GM12801 (cell line): ENCODE measurements around the gene PTPRQ.

Source experiments
- CTCF ChIP-seq: IDR thresholded peaks from one replicate; pipeline ENCODE4 v1.5.1; 2011; ENCODE audit warnings: control low read depth; ENCODE audit not compliant: insufficient read length; ENCODE audit errors: extremely low read depth

The PTPRQ gene

GRCh38 chr12:80707126-80707829 lies 263.2 kb downstream of the PTPRQ start, which contains the start of gene MYF6:
Gene MYF6, plus strand, starts transcription at chr12:80707634. Its CDS starts 86 bp downstream, at chr12:80707720.
- no peak for TF ChIP-seq CTCF

- no peak for TF ChIP-seq CTCF
Measured at GRCh38 chr12:80707830-80708258, 263.8 kb downstream of the PTPRQ start.

- no peak for TF ChIP-seq CTCF
Measured at GRCh38 chr12:80708259-80708974, 264.4 kb downstream of the PTPRQ start.

GRCh38 chr12:80708975-80709328 lies 264.9 kb downstream of the PTPRQ start:
- no peak for TF ChIP-seq CTCF

GRCh38 chr12:80709811-80710726 lies 266.0 kb downstream of the PTPRQ start:
- no peak for TF ChIP-seq CTCF

- TF ChIP-seq CTCF, result no peak
Measured at GRCh38 chr12:80710727-80711449, 266.9 kb downstream of the PTPRQ start.

- TF ChIP-seq CTCF, result no peak
Measured at GRCh38 chr12:80711866-80712265, 267.8 kb downstream of the PTPRQ start.
